GM23338 (cell line): Measurements from ENCODE around the gene TMEM119. TPM values are rescaled to one million over a fixed set of nuclear protein-coding genes. Genes with fewer than 3 reads are reported as not detected.

Experiments used
- ATAC-seq: fragments of 200-7000 bp; cut with Tn5 transposase; 3 replicates; pipeline ENCODE4 v1.9.1; 2020
- DNase-seq: peaks from one replicate; pipeline ENCODE4 v3.0.0-alpha.2; 2015; ENCODE audit warnings: low spot score
- H2AFZ ChIP-seq: fragments of 200-600 bp; sonication (generic); 2 replicates; pipeline ENCODE4 v1.8.0; 2016; ENCODE audit warnings: antibody characterized with exemption, mild to moderate bottlenecking, moderate library complexity
- H3F3A ChIP-seq: fragments of 200-600 bp; sonication (generic); replicated peaks from 2 replicates; pipeline ENCODE4 v1.8.0; 2017; ENCODE audit warnings: antibody characterized with exemption, mixed run types, low read depth
- H3K27ac ChIP-seq: fragments of 200-600 bp; sonication (generic); 2 replicates; pipeline ENCODE4 v1.6.1; 2016; ENCODE audit warnings: low read depth
- H3K27me3 ChIP-seq: fragments of 200-600 bp; sonication (generic); 2 replicates; pipeline ENCODE4 v1.8.0; 2016; ENCODE audit warnings: mild to moderate bottlenecking, mixed run types, moderate library complexity; ENCODE audit not compliant: insufficient read depth
- H3K36me3 ChIP-seq: fragments of 200-600 bp; sonication (generic); 2 replicates; pipeline ENCODE4 v1.8.0; 2016; ENCODE audit warnings: mild to moderate bottlenecking; ENCODE audit not compliant: insufficient read depth
- H3K4me1 ChIP-seq: fragments of 200-600 bp; sonication (generic); 2 replicates; pipeline ENCODE4 v1.8.0; 2016; ENCODE audit warnings: mild to moderate bottlenecking, moderate library complexity; ENCODE audit not compliant: insufficient read depth
- H3K4me2 ChIP-seq: fragments of 200-600 bp; sonication (generic); 2 replicates; pipeline ENCODE4 v1.7.1; 2017; ENCODE audit warnings: mixed run types
- H3K4me3 ChIP-seq: fragments of 200-600 bp; sonication (generic); 2 replicates; pipeline ENCODE4 v1.6.1; 2016; ENCODE audit warnings: mixed run types
- H3K79me2 ChIP-seq: fragments of 200-600 bp; sonication (generic); replicated peaks from 2 replicates; pipeline ENCODE4 v1.8.0; 2017; ENCODE audit warnings: mild to moderate bottlenecking; ENCODE audit not compliant: insufficient read depth
- H3K9me2 ChIP-seq: fragments of 200-600 bp; sonication (generic); 2 replicates; pipeline ENCODE4 v1.8.0; 2017; ENCODE audit not compliant: insufficient read depth
- H4K20me1 ChIP-seq: fragments of 200-600 bp; sonication (generic); replicated peaks from 2 replicates; pipeline ENCODE4 v1.8.0; 2017; ENCODE audit warnings: mild to moderate bottlenecking; ENCODE audit not compliant: insufficient read depth
- H3K27ac Mint-ChIP-seq: 2 replicates; pipeline ENCODE4 v1.8.0; 2020; ENCODE audit warnings: inconsistent platforms, mild to moderate bottlenecking, moderate library complexity, mixed read lengths
- H3K27me3 Mint-ChIP-seq: 3 replicates; pipeline ENCODE4 v1.8.0; 2022; ENCODE audit warnings: low read depth, mild to moderate bottlenecking, moderate library complexity, mixed read lengths, inconsistent platforms; ENCODE audit not compliant: insufficient read depth, poor library complexity
- H3K36me3 Mint-ChIP-seq: 3 replicates; pipeline ENCODE4 v1.8.0; 2021; ENCODE audit warnings: low read depth, mild to moderate bottlenecking, inconsistent platforms, moderate library complexity, mixed read lengths
- H3K4me1 Mint-ChIP-seq: 3 replicates; pipeline ENCODE4 v1.8.0; 2020; ENCODE audit warnings: mild to moderate bottlenecking, inconsistent platforms, mixed read lengths
- H3K4me3 Mint-ChIP-seq: 3 replicates; pipeline ENCODE4 v1.8.0; 2021; ENCODE audit warnings: moderate library complexity, mild to moderate bottlenecking, inconsistent platforms, mixed read lengths
- H3K9me3 Mint-ChIP-seq: 3 replicates; pipeline ENCODE4 v1.8.0; 2020; ENCODE audit warnings: moderate library complexity, mild to moderate bottlenecking, inconsistent platforms, mixed read lengths
- CREB1 ChIP-seq: fragments of 250-450 bp; sonication (Bioruptor Pico); IDR thresholded peaks from 2 replicates; pipeline ENCODE4 v1.5.0; 2020; ENCODE audit warnings: low read depth, mild to moderate bottlenecking, moderate library complexity
- CTCF ChIP-seq, 2 experiments: fragments of 200-600 bp in 1 of 2; sonication (generic) in 1 of 2; conservative IDR thresholded peaks; 2 replicates each; pipeline versions ENCODE4 v1.5.1 to v1.6.1; 2016 to 2017; ENCODE audit warnings: antibody characterized with exemption in 2 of 2, low read depth in 2 of 2, mild to moderate bottlenecking in 2 of 2, moderate library complexity in 1 of 2
- NANOG ChIP-seq: IDR thresholded peaks from 2 replicates; pipeline ENCODE4 v1.6.1; 2016; ENCODE audit warnings: antibody characterized with exemption, borderline replicate concordance
- POLR2AphosphoS5 ChIP-seq: IDR thresholded peaks from 2 replicates; pipeline ENCODE4 v1.6.1; 2016; ENCODE audit warnings: antibody characterized with exemption, low read depth
- STAT1 ChIP-seq: IDR thresholded peaks from one replicate; pipeline ENCODE4 v1.6.1; 2016; ENCODE audit warnings: antibody characterized with exemption; ENCODE audit not compliant: unreplicated experiment
- ZNF462 ChIP-seq: fragments of 250-450 bp; sonication (Bioruptor Pico); IDR thresholded peaks from 2 replicates; pipeline ENCODE4 v1.5.0; 2020; ENCODE audit warnings: mild to moderate bottlenecking, moderate library complexity
- polyA plus RNA-seq: library from polyadenylated mRNA; unstranded; fragments of >200 nt; fragmentation: Nextera tagmentation; extraction: Ambion mirVana; gene quantifications from 2 replicates; pipeline ENCODE4 v1.2.1, GENCODE V29; 2016
- total RNA-seq: library from RNA; depleted of rRNA; stranded (reverse); fragments of >200 nt; shearing (Covaris generic); gene quantifications from 2 replicates; pipeline ENCODE4 v1.2.3, GENCODE V29; 2014

Gene TMEM119
- total and polyA plus RNA-seq, 2 experiments from 2014 or later, result 0.06 to 0.07 TPM

GRCh38 chr12:108547686-108548085, 50.2 kb downstream of the TMEM119 start:
- Mint-ChIP-seq H3K4me3 (no peak overlapping the region), H3K4me1 (peaks cover 10% of the 10 kb centered on the region; the same call in 2 of the 3 replicates), H3K9me3 (no peaks in the 10 kb centered on the region), H3K27me3 (no peaks in the 10 kb centered on the region), H3K36me3 (peaks cover 58% of the 10 kb centered on the region), H3K27ac (no peak overlapping the region)
- Histone ChIP-seq H3K9me2 (no peaks in the 10 kb centered on the region), H3K79me2 (peaks cover 87% of the 10 kb centered on the region), H3F3A (0 out of 2 replicates have a peak, but pooled peaks cover 2% of the 10 kb centered on the region), H2AFZ (no peak overlapping the region), H3K27me3 (no peaks in the 10 kb centered on the region), H3K4me2 (no peak overlapping the region), H3K4me1 (no peaks in the 10 kb centered on the region), H3K36me3 (peaks cover 46% of the 10 kb centered on the region), H3K4me3 (no peak overlapping the region), H4K20me1 (peaks cover 35% of the 10 kb centered on the region), H3K27ac (no peak overlapping the region)
- no peak for ATAC-seq
- no peak for TF ChIP-seq CTCF (conservative IDR thresholded peaks at IDR 0.05; ENCODE audit: low read depth in 2 of 2)
- TF ChIP-seq STAT1, result no peak
- TF ChIP-seq POLR2AphosphoS5, result no peak
- no peak for TF ChIP-seq ZNF462 (CRISPR knock-in tag)
- no peak for TF ChIP-seq CREB1 (CRISPR knock-in tag)
- TF ChIP-seq NANOG, result no peak
- no peak for DNase-seq
